ENCODE data around the gene BMP8B.
"Not testable (repeated sequence)": the region's sequence is repeated elsewhere in the genome, so short reads cannot be mapped to it uniquely, and the experiment has no call there.

The BMP8B gene

GRCh38 chr1:39812913-39813312 lies 24.2 kb upstream of the BMP8B start:
- no peak for DNase-seq (ENCODE audit: low spot score)

- DNase-seq (ENCODE audit: low spot score), result no peak
Observed at GRCh38 chr1:39808784-39809517, 20.3 kb upstream of the BMP8B start.

GRCh38 chr1:39805385-39805784 lies 16.7 kb upstream of the BMP8B start:
- no peak for DNase-seq (ENCODE audit: low spot score)

DNA sequence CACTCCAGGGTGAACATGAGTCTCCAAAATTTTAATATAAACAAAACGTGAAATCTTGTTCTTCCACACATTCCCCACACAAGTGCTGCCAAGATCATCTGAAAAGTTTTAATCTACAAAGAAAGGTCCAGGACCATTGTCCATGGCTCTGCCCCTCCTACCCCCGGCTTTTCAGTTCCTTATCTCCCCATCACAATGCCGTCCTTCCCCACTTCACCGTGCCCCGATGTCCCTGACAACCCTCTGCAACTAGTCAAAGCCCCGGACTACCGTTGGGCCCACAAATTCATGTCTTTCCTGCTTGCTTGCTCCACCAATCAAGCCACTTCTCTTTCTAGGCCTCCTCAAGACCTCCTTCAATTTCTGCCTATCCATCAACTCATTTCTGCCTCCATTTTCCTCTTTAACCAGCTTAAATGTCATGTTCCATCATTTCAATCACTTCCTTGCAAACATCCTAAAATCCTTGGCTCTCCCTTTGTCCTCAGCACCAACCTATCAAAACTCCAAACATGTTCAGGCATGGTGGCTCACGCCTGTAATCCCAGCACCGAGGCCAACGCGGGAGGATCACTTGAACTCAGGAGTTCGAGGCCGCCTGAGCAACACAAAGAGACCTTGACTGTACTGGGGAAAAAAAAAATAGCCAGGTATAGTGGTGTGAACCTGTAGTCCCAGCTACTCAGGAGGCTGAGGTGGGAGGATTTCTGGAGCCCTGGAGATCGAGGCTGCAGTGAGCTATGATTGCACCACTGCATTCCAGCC lies 14.0 kb upstream of the BMP8B start:
- DNase-seq (ENCODE audit: low spot score), result no peak

DNA sequence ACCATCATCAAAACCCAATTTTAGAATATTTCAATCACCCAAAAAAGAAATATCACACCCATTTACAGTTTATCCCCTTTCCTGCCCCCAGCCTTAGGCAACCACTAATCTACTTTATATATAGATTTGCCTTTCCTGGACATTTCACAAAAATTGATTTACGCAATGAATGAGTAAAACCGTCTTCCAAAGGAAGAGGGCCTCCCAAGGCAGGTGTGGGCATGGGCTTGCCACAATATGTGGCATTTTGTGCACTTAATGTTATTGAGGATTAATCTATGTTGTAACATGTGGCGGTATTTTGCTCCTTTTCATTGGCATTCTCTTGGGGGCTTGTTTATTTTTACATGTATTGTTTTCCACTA lies 11.8 kb upstream of the BMP8B start:
- DNase-seq (ENCODE audit: low spot score), result no peak

- DNase-seq (ENCODE audit: low spot score), result peak; percentile 44
Observed at GRCh38 chr1:39799770-39800470, 11.3 kb upstream of the BMP8B start.

- DNase-seq (ENCODE audit: low spot score), result peak; percentile 40
Observed at GRCh38 chr1:39798859-39799769, 10.4 kb upstream of the BMP8B start.

GRCh38 chr1:39795651-39796050 lies 7.0 kb upstream of the BMP8B start:
- DNase-seq (ENCODE audit: low spot score), result no peak

GRCh38 chr1:39791838-39792237 lies 3.2 kb upstream of the BMP8B start:
- no peak for DNase-seq (ENCODE audit: low spot score)

DNA sequence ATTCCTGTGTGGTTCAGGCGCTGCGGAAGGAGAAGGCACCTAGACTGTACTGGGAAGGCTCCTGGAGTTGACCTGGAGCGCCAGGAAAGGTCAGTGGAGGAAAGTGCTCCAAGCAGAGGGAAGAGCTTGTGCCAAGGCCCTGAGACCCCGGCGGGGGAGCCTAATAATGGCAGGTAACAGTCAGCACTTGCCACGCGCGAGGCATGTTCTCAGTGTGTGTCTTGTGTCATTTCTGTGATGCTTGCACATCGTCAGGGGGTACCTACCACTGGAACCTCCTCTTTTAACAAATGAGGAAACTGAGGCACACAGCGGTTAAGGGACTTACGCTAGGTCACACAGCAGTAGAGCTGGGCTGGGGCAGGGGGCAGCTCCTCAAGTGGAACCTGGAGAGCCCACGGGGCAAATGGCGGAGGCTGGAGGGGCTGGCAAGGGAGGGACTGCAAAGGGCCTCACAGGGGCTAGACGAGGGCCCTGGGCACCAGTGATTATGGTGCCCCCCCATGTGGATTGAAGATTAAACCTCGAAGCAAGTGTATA lies 976 bp upstream of the BMP8B start:
- DNase-seq (ENCODE audit: low spot score), result no peak

DNA sequence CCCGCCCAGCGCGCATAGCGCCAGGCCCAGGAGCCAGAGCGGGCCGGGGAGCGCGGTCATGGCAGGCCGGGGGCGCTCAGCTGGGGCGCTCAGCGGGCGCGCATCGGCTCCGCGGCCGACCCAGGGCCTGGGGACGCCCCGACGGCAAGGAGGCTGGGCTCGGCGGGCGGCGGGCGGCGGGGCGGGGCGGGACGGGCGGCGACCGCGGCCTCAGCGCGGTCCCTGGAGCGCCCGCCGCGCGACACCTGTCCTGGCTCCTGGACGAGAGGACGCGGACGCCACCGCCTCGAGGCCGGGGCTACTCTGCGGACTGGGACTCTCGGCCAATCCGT lies 273 bp downstream of the BMP8B start:
- DNase-seq (ENCODE audit: low spot score), result no peak

DNA sequence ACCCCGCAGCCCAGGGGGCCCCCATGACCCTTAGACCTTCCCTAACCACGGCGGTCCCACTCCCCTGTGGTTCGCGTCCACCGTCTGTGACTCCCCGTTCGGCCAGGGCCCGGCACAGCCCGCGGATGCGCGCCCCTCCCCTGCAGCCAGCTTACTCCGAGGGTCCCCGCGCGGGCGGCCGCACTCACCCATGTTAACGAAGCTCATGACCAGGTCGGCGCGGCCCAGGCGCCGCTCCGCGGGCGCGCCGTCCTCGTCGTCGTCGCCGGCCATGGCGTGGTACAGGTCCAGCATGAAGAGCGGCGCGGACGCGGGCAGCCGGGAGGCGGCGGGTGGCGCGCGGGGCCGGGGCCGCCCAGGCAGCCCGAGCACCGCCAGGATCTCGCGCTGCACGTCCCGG lies 701 bp downstream of the BMP8B start:
- DNase-seq (ENCODE audit: low spot score), result not testable (repeated sequence)

DNA sequence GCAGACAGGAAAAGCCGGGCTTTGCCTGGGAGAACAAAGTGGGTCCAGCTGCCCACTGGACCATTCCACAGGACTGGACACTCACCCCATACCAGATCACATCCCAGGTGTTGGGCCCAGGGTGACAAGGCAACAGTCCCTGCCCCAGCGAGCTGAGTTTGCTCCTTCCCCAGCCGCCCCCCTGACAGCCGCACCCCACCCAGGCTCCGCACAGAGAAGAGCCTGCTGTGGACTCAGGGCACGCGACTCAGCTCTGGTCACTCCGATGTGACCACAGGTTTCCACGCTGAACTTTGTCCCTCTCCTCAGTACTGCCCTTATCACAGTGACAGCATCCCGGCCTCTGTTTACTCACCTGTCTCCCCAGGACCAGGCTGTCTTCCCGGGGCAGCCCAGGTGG lies 1.2 kb downstream of the BMP8B start:
- DNase-seq (ENCODE audit: low spot score), result no peak

DNA sequence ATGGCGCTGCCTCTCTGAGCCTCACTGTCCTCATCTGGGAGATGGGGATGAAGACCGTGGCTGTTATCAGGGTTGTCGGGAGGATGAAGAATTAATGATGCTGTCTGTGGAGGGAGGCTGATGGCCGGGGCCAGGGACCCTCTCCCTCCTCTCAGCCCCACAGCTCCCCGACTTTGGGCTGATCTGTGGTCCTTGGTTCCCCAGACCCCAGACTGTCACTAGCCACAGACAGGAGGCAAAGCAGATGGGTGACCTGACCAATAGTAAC lies 1.6 kb downstream of the BMP8B start:
- DNase-seq (ENCODE audit: low spot score), result not testable (repeated sequence)

DNA sequence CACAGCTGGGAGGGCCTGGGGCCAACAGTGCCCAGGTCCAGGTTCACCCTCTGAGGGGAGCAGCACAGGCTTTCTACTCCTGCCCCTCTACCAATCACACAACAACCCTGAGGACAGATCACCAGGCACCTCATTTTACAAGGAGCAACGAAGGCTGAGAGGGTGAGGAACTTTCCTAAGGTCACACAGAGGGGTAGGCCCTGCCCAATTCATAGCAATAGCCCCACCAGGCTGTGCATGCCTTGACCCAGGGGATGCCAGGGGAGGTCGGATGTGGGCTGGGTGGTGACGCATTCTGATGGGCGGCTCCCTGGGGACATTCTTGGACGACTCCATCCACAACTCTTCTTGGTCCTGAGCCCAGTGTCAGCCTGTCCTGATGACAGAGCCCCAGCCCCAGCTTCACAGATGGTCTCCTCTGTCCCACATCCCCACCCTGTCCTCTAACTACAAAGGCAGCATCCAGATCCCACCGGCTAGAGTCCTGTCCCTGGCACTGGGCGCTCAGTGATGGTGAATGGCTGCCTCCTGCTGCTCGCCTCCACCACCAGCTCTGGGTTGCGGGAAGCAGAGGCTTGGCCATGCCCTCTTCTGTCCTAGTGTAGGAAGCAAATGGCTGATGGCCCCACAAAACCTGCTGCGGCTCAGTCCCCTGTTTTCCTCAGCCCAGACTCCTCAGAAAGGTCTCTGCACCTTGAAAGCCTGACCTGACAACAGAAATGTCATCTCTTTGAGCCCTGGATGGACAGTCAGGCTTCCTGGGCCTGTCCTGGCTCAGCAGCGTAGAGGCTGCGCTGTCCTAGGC lies 2.2 kb downstream of the BMP8B start:
- DNase-seq (ENCODE audit: low spot score), result not testable (repeated sequence)

GRCh38 chr1:39782685-39783084 lies 6.0 kb downstream of the BMP8B start:
- not testable (repeated sequence) for DNase-seq (ENCODE audit: low spot score)

GRCh38 chr1:39782103-39782502 lies 6.6 kb downstream of the BMP8B start:
- no peak for DNase-seq (ENCODE audit: low spot score)

- DNase-seq (ENCODE audit: low spot score), result no peak
Observed at GRCh38 chr1:39781349-39781715, 7.3 kb downstream of the BMP8B start.

GRCh38 chr1:39779821-39780220 lies 8.8 kb downstream of the BMP8B start:
- DNase-seq (ENCODE audit: low spot score), result no peak

- no peak for DNase-seq (ENCODE audit: low spot score)
Observed at GRCh38 chr1:39779137-39779536, 9.5 kb downstream of the BMP8B start.

- not testable (repeated sequence) for DNase-seq (ENCODE audit: low spot score)
Observed at GRCh38 chr1:39778463-39779099, 10.1 kb downstream of the BMP8B start.

Measured in globus pallidus (tissue), 1 donor.